GM12878 (cell line): ENCODE results near the gene ATG12. TPM values are rescaled to one million over a fixed set of nuclear protein-coding genes. Genes with fewer than 3 reads are reported as not detected.

Source experiments
- ATAC-seq: fragments of 200-7000 bp; cut with Tn5 transposase; 3 replicates; pipeline ENCODE4 v1.9.1; 2020; ENCODE audit warnings: mild to moderate bottlenecking, moderate library complexity
- BruUV-seq: library from RNA; stranded (reverse); fragments of 400-500 nt; replicated peaks from 2 replicates; lab custom pipeline; 2021; lab: Mats Ljungman, UMichigan
- CTCF ChIA-PET: fragments of 300-600 bp; sonication (Branson Sonifier 250); formaldehyde crosslinking; extraction: SDS; loops from one replicate; lab custom pipeline; 2021; ENCODE audit warnings: inconsistent platforms; lab: Yijun Ruan, JAX
- POLR2A ChIA-PET: fragments of 350-600 bp; formaldehyde crosslinking; extraction: SDS; loops from one replicate; lab custom pipeline; 2021; ENCODE audit warnings: inconsistent platforms; lab: Charles Lee
- RAD21 ChIA-PET: fragments of 300-600 bp; sonication (Branson Sonifier 250); formaldehyde crosslinking; loops from one replicate; lab custom pipeline; 2023; ENCODE audit warnings: antibody characterized with exemption; ENCODE audit not compliant: unreplicated experiment; lab: Charles Lee
- SMC1A ChIA-PET: fragments of 300-600 bp; sonication (Branson Sonifier 250); formaldehyde crosslinking; loops from one replicate; lab custom pipeline; 2023; ENCODE audit not compliant: unreplicated experiment, uncharacterized antibody; lab: Charles Lee
- DNase-seq: peaks from one replicate; pipeline ENCODE4 v3.0.0-alpha.2; 2011; ENCODE audit warnings: low read depth, low spot score
- FAIRE-seq: peaks from 3 replicates; lab custom pipeline; 2011; peaks lifted over from hg19 to GRCh38; lab: Jason Lieb, UNC
- H2AFZ ChIP-seq: 2 replicates; pipeline ENCODE4 v1.6.0; 2011; ENCODE audit warnings: low read depth, low read length, control low read depth; ENCODE audit not compliant: control insufficient read depth
- H3K27ac ChIP-seq: 2 replicates; pipeline ENCODE4 v1.5.1; 2011; ENCODE audit warnings: control low read depth; ENCODE audit not compliant: control insufficient read depth, insufficient read depth
- H3K27me3 ChIP-seq, 2 experiments: replicated peaks in 1 of 2; 2 replicates each; pipeline versions ENCODE4 v1.6.0 to v1.6.1; 2011; ENCODE audit warnings: low read length in 1 of 2; ENCODE audit not compliant: control insufficient read depth in 2 of 2, insufficient read depth in 2 of 2
- H3K36me3 ChIP-seq, 2 experiments: 2 replicates each; pipeline ENCODE4 v1.5.1; 2011; ENCODE audit warnings: low read length in 1 of 2; ENCODE audit not compliant: control insufficient read depth in 2 of 2, insufficient read depth in 2 of 2
- H3K4me1 ChIP-seq: 2 replicates; pipeline ENCODE4 v1.6.1; 2011; ENCODE audit warnings: mild to moderate bottlenecking, low read length, moderate library complexity, mixed read lengths; ENCODE audit not compliant: control insufficient read depth, insufficient read depth
- H3K4me2 ChIP-seq: 2 replicates; pipeline ENCODE4 v1.6.0; 2011; ENCODE audit warnings: control low read depth; ENCODE audit not compliant: control insufficient read depth, insufficient read depth
- H3K4me3 ChIP-seq: fragments of 200-600 bp; sonication (generic); 2 replicates; pipeline ENCODE4 v1.5.1; 2016
- H3K79me2 ChIP-seq: 2 replicates; pipeline ENCODE4 v1.6.0; 2011; ENCODE audit warnings: low read length; ENCODE audit not compliant: control insufficient read depth, insufficient read depth
- H3K9ac ChIP-seq: 2 replicates; pipeline ENCODE4 v1.8.0; 2011; ENCODE audit warnings: low read length, control low read depth, mixed read lengths; ENCODE audit not compliant: control insufficient read depth, insufficient read depth
- H3K9me3 ChIP-seq: replicated peaks from 3 replicates; pipeline ENCODE4 v1.5.1; 2011; ENCODE audit warnings: mild to moderate bottlenecking, low read length; ENCODE audit not compliant: control insufficient read depth, insufficient read depth
- H4K20me1 ChIP-seq: 2 replicates; pipeline ENCODE4 v1.6.0; 2011; ENCODE audit not compliant: control insufficient read depth, insufficient read depth
- BHLHE40 ChIP-seq, 2 experiments: fragments of 450-650 bp in 1 of 2; IDR thresholded peaks; 2 replicates each; pipeline ENCODE4 v1.6.1; 2011 to 2017; ENCODE audit warnings: low read depth in 2 of 2, borderline replicate concordance in 1 of 2, improper control_type of control experiment in 1 of 2, low read length in 1 of 2, mild to moderate bottlenecking in 1 of 2
- DPF2 ChIP-seq: fragments of 450-650 bp; IDR thresholded peaks from 2 replicates; pipeline ENCODE4 v1.6.1; 2017; ENCODE audit warnings: mild to moderate bottlenecking
- GATAD2B ChIP-seq: fragments of 450-650 bp; conservative IDR thresholded peaks from 2 replicates; pipeline ENCODE4 v1.6.1; 2017; ENCODE audit warnings: low read depth, mild to moderate bottlenecking, moderate library complexity
- IKZF1 ChIP-seq: fragments of 450-650 bp; conservative IDR thresholded peaks from 2 replicates; pipeline ENCODE4 v1.6.1; 2017; ENCODE audit warnings: antibody characterized with exemption, mild to moderate bottlenecking
- KAT2A ChIP-seq: conservative IDR thresholded peaks from 2 replicates; pipeline ENCODE4 v1.6.1; 2011; ENCODE audit warnings: low read depth, low read length; ENCODE audit not compliant: control insufficient read depth
- WRNIP1 ChIP-seq: IDR thresholded peaks from 2 replicates; pipeline ENCODE4 v1.6.1; 2011; ENCODE audit warnings: low read depth, low read length, improper control_type of control experiment, borderline replicate concordance
- WGBS: methylation state at CpG from one replicate; pipeline ENCODE4 v1.1.6; 2016; ENCODE audit warnings: low lambda C conversion rate; ENCODE audit not compliant: insufficient replicate concordance, insufficient coverage; ENCODE audit errors: missing lambda C conversion rate; 5-methylcytosine and 5-hydroxymethylcytosine counted together
- in situ Hi-C: fragments of 300-500 bp; cut with MboI; formaldehyde crosslinking; loops from 9 replicates; pipeline ENCODE4 v1.14.3; 2018; ENCODE audit warnings: mixed read lengths
- intact Hi-C: fragments of 100-400 bp; cut with micrococcal nuclease; formaldehyde crosslinking; loops from one replicate; pipeline ENCODE4 v1.14.2; 2022; ENCODE audit not compliant: unreplicated experiment
- polyA plus RNA-seq, 11 experiments: library from polyadenylated mRNA; depleted of rRNA in 4 of 11; unstranded in 6 of 11; stranded (reverse) in 5 of 11; fragments of >200 nt; fragmentation: Nextera tagmentation in 4 of 11; fragmentation: Illumina TruSeq in 1 of 11; extraction: Ambion mirVana in 4 of 11; extraction: Trizol in 1 of 11; gene quantifications; 1 replicate in 1 of 11; 2 replicates in 10 of 11; pipeline versions ENCODE4 v1.2.1 to v1.2.3, GENCODE V29; 2011 to 2016; ENCODE audit warnings: inconsistent platforms in 2 of 11, missing spikeins in 2 of 11, low read depth in 1 of 11
- total RNA-seq, 4 experiments: library from RNA; depleted of rRNA in 3 of 4; stranded (reverse); fragments of >200 nt in 3 of 4; fragmentation: Illumina TruSeq in 1 of 4; extraction: Trizol in 1 of 4; gene quantifications; 2 replicates each; pipeline versions ENCODE4 v1.2.1 to v1.2.3, GENCODE V29; 2013 to 2021
- TF ChIP-seq, protein P1 (sequence below): fragments of 450-650 bp; formaldehyde crosslinking; IDR thresholded peaks from 2 replicates; pipeline ENCODE4 v1.4.0; 2020; ENCODE audit warnings: mild to moderate bottlenecking, moderate library complexity
- TF ChIP-seq, protein P2 (sequence below), 3 experiments: IDR thresholded peaks in 2 of 3; conservative IDR thresholded peaks in 1 of 3; 2 replicates each; pipeline ENCODE4 v1.5.1; 2011; ENCODE audit warnings: low read depth in 3 of 3, low read length in 3 of 3, mild to moderate bottlenecking in 3 of 3, control low read depth in 2 of 3, moderate library complexity in 2 of 3, inconsistent platforms in 1 of 3, mixed read lengths in 1 of 3; ENCODE audit not compliant: control insufficient read depth in 2 of 3, insufficient read depth in 1 of 3; ENCODE audit errors: extremely low read depth in 1 of 3
- TF ChIP-seq, protein P3 (sequence below): fragments of 450-650 bp; conservative IDR thresholded peaks from 2 replicates; pipeline ENCODE4 v1.6.1; 2017; ENCODE audit warnings: mild to moderate bottlenecking, moderate library complexity

Gene ATG12
- total and polyA plus RNA-seq, 10 of the 15 experiments (the other 5 are each of a cell fraction or from before 2014, with no cell fraction given) = 23.2 to 92.0 (median 58.6) TPM

DNA sequence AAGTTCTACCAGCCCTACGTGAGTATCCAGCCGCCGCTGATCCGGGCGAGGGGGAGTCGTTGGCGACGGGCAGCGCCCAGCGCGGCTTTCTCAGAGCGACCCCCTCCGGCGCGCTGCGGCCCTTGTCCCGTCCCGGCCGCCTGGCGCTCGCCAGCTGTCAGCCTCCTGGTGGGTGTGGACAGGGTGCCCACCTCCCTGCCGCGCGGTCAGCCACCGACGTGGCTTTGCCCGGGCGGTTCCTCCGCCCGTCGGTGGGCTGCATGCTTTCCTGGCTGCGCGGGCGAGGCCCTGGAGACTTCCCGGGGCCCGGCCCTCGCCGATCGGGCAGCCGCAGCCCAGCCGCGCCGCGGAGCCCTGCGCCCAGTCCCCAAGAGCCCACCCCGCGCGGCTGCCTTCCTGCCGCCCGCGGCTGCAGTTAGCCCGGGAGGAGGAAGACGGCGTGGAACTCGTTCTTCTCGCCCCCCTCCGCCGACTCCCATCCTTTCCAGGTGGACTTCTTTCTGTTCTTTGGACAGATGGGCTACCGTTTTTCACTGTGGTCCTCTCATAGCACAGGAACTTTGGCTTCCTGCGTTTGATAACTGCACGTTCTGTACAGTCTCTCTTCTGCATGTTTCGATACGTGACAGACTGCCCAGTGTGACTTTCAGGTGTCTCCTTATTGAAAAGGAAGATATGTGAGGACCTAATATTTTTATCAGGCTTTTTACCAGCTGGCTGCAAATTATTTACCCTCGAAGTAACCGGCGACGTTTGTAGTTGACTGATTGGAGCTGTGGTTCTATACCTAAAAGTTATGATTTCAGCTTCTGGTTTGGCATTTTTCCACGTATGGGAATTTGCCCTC, 947 bp upstream of the ATG12 start:
- CTCF ChIA-PET = interaction anchor here (0.7 to 1.6 kb wide), 8 partner anchors 9 to 301 kb away, joined by 3 to 5 read pairs (median 4); no protein-coding TSS in a partner anchor
- WGBS = under 1% methylated on average over 62 of the region's 68 CpGs
- TF ChIP-seq, protein P1, sequence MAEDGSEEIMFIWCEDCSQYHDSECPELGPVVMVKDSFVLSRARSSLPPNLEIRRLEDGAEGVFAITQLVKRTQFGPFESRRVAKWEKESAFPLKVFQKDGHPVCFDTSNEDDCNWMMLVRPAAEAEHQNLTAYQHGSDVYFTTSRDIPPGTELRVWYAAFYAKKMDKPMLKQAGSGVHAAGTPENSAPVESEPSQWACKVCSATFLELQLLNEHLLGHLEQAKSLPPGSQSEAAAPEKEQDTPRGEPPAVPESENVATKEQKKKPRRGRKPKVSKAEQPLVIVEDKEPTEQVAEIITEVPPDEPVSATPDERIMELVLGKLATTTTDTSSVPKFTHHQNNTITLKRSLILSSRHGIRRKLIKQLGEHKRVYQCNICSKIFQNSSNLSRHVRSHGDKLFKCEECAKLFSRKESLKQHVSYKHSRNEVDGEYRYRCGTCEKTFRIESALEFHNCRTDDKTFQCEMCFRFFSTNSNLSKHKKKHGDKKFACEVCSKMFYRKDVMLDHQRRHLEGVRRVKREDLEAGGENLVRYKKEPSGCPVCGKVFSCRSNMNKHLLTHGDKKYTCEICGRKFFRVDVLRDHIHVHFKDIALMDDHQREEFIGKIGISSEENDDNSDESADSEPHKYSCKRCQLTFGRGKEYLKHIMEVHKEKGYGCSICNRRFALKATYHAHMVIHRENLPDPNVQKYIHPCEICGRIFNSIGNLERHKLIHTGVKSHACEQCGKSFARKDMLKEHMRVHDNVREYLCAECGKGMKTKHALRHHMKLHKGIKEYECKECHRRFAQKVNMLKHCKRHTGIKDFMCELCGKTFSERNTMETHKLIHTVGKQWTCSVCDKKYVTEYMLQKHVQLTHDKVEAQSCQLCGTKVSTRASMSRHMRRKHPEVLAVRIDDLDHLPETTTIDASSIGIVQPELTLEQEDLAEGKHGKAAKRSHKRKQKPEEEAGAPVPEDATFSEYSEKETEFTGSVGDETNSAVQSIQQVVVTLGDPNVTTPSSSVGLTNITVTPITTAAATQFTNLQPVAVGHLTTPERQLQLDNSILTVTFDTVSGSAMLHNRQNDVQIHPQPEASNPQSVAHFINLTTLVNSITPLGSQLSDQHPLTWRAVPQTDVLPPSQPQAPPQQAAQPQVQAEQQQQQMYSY = no peak
- TF ChIP-seq WRNIP1 (no peak), BHLHE40 (IDR thresholded peaks at IDR 0.05; ENCODE audit: borderline replicate concordance in 1 of 2, low read depth in 2 of 2, low read length in 1 of 2) (peak; percentile 70 to 72; a peak in 3 of 4 replicates), KAT2A (no peak), IKZF1 (peak; percentile 81), GATAD2B (peak; percentile 80; the same call in 1 of the 2 replicates), DPF2 (peak; percentile 40)
- TF ChIP-seq, protein P2, sequence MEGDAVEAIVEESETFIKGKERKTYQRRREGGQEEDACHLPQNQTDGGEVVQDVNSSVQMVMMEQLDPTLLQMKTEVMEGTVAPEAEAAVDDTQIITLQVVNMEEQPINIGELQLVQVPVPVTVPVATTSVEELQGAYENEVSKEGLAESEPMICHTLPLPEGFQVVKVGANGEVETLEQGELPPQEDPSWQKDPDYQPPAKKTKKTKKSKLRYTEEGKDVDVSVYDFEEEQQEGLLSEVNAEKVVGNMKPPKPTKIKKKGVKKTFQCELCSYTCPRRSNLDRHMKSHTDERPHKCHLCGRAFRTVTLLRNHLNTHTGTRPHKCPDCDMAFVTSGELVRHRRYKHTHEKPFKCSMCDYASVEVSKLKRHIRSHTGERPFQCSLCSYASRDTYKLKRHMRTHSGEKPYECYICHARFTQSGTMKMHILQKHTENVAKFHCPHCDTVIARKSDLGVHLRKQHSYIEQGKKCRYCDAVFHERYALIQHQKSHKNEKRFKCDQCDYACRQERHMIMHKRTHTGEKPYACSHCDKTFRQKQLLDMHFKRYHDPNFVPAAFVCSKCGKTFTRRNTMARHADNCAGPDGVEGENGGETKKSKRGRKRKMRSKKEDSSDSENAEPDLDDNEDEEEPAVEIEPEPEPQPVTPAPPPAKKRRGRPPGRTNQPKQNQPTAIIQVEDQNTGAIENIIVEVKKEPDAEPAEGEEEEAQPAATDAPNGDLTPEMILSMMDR (IDR thresholded peaks at IDR 0.05 in 2 of 3, conservative IDR thresholded peaks at IDR 0.05 in 1 of 3; ENCODE audit: control insufficient read depth in 2 of 3, extremely low read depth in 1 of 3, insufficient read depth in 1 of 3, low read depth in 3 of 3, low read length in 3 of 3) = peak in 1 of 3 experiments; percentile 4; a peak in 1 of 6 replicates
- TF ChIP-seq, protein P3, sequence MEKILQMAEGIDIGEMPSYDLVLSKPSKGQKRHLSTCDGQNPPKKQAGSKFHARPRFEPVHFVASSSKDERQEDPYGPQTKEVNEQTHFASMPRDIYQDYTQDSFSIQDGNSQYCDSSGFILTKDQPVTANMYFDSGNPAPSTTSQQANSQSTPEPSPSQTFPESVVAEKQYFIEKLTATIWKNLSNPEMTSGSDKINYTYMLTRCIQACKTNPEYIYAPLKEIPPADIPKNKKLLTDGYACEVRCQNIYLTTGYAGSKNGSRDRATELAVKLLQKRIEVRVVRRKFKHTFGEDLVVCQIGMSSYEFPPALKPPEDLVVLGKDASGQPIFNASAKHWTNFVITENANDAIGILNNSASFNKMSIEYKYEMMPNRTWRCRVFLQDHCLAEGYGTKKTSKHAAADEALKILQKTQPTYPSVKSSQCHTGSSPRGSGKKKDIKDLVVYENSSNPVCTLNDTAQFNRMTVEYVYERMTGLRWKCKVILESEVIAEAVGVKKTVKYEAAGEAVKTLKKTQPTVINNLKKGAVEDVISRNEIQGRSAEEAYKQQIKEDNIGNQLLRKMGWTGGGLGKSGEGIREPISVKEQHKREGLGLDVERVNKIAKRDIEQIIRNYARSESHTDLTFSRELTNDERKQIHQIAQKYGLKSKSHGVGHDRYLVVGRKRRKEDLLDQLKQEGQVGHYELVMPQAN = peak; percentile 74

More for the DNA sequence above, 947 bp upstream of the ATG12 start:
- Histone ChIP-seq H3K4me2 (peak overlapping the region; percentile 86), H3K27ac (peak overlapping the region; percentile 91), H3K9ac (peak overlapping the region; percentile 77), H2AFZ (peak overlapping the region; percentile 95), H3K4me3 (peak overlapping the region; percentile 83), H4K20me1 (peaks cover 5% of the 10 kb centered on the region; the same call in 1 of the 2 replicates), H3K4me1 (peaks cover 21% of the 10 kb centered on the region), H3K9me3 (no peaks in the 10 kb centered on the region; the same call in 2 of the 3 replicates), H3K79me2 (peaks cover 94% of the 10 kb centered on the region), H3K27me3 (no peaks in the 10 kb centered on the region), H3K36me3 (peaks cover 0 to 2% of the 10 kb centered on the region in 2 experiments; a peak in 1 of 4 replicates)
- BruUV-seq = no TSS peak
- POLR2A ChIA-PET = interaction anchor here (0.6 to 1.0 kb wide), 2 partner anchors 580 to 661 kb away, joined by 3 read pairs; no protein-coding TSS in a partner anchor
- FAIRE-seq = no peak
- in situ Hi-C loops (loop anchor here (25.0 kb wide), 1 partner anchor 220 kb away; no protein-coding TSS in a partner anchor), intact Hi-C loops (loop anchor here (10.0 kb wide), 1 partner anchor 1408 kb away; no protein-coding TSS in a partner anchor)
- no peak for DNase-seq
- SMC1A ChIA-PET = interaction anchor here (0.9 to 1.8 kb wide), 10 partner anchors 10 to 296 kb away, joined by 3 to 7 read pairs (median 3); no protein-coding TSS in a partner anchor
- RAD21 ChIA-PET = interaction anchor here (0.8 to 2.0 kb wide), 9 partner anchors 25 to 467 kb away, joined by 3 to 7 read pairs (median 3); partner anchors contain the start of gene TMED7
- peak; percentile 54 for ATAC-seq
